IMR-90 (cell line): ENCODE data around the gene B9D1. TPM values are rescaled to one million over a fixed set of nuclear protein-coding genes. Genes with fewer than 3 reads are reported as not detected.

Experiments
- ATAC-seq: fragments of 200-7000 bp; cut with Tn5 transposase; 2 replicates; pipeline ENCODE4 v1.9.1; 2020; ENCODE audit warnings: low read depth, mild to moderate bottlenecking, moderate library complexity
- BruUV-seq: library from RNA; stranded (reverse); fragments of 400-500 nt; replicated peaks from 2 replicates; lab custom pipeline; 2021; lab: Mats Ljungman, UMichigan
- CTCF ChIA-PET: fragments of 300-600 bp; formaldehyde crosslinking; extraction: SDS; loops from one replicate; lab custom pipeline; 2021; ENCODE audit warnings: antibody characterized with exemption; lab: Yijun Ruan, JAX
- POLR2A ChIA-PET: fragments of 300-600 bp; sonication (Branson Sonifier 250); formaldehyde crosslinking; loops from one replicate; lab custom pipeline; 2022; ENCODE audit warnings: antibody characterized with exemption; ENCODE audit not compliant: unreplicated experiment; lab: Charles Lee
- DNase-seq: peaks from one replicate; pipeline ENCODE4 v3.0.0; 2013
- H2AFZ ChIP-seq: replicated peaks from 2 replicates; pipeline ENCODE3; 2013; ENCODE audit warnings: low read length, mild to moderate bottlenecking; ENCODE audit not compliant: poor library complexity
- H2AK5ac ChIP-seq: 2 replicates; pipeline ENCODE4 v1.6.1; 2013; ENCODE audit warnings: low read depth, low read length, inconsistent platforms
- H2AK9ac ChIP-seq: replicated peaks from 2 replicates; pipeline ENCODE3; 2013; ENCODE audit warnings: mild to moderate bottlenecking, low read depth, low read length, moderate library complexity; ENCODE audit not compliant: poor library complexity
- H2BK120ac ChIP-seq: 2 replicates; pipeline ENCODE4 v1.6.1; 2013; ENCODE audit warnings: low read depth, low read length, inconsistent platforms
- H2BK15ac ChIP-seq: 3 replicates; pipeline ENCODE4 v1.6.1; 2013; ENCODE audit warnings: low read depth, low read length, inconsistent platforms
- H2BK20ac ChIP-seq: 2 replicates; pipeline ENCODE4 v1.6.1; 2013; ENCODE audit warnings: low read depth, mild to moderate bottlenecking, inconsistent platforms, low read length, moderate library complexity
- H2BK5ac ChIP-seq: 2 replicates; pipeline ENCODE4 v1.6.1; 2013; ENCODE audit warnings: mild to moderate bottlenecking, low read depth, low read length, inconsistent platforms; ENCODE audit not compliant: poor library complexity, severe bottlenecking
- H3K14ac ChIP-seq: replicated peaks from 2 replicates; pipeline ENCODE4 v1.6.1; 2013; ENCODE audit warnings: low read depth, low read length, inconsistent platforms
- H3K18ac ChIP-seq: 2 replicates; pipeline ENCODE4 v1.6.1; 2013; ENCODE audit warnings: low read depth, low read length, control low read depth
- H3K23ac ChIP-seq: 2 replicates; pipeline ENCODE4 v1.6.1; 2013; ENCODE audit warnings: low read depth, low read length, inconsistent platforms
- H3K27ac ChIP-seq: 2 replicates; pipeline ENCODE4 v1.5.1; 2013; ENCODE audit warnings: mild to moderate bottlenecking, control low read depth, low read length; ENCODE audit not compliant: insufficient read depth
- H3K27me3 ChIP-seq: 2 replicates; pipeline ENCODE4 v1.6.1; 2013; ENCODE audit warnings: low read length; ENCODE audit not compliant: control insufficient read depth, insufficient read depth
- H3K36me3 ChIP-seq: 2 replicates; pipeline ENCODE4 v1.6.1; 2013; ENCODE audit warnings: low read length, mixed read lengths; ENCODE audit not compliant: control insufficient read depth, insufficient read depth
- H3K4ac ChIP-seq: 2 replicates; pipeline ENCODE4 v1.6.1; 2013; ENCODE audit warnings: low read depth, low read length, inconsistent platforms
- H3K4me1 ChIP-seq: 2 replicates; pipeline ENCODE4 v1.6.1; 2013; ENCODE audit warnings: low read length, mixed read lengths; ENCODE audit not compliant: control insufficient read depth, insufficient read depth
- H3K4me2 ChIP-seq: 2 replicates; pipeline ENCODE4 v1.6.1; 2013; ENCODE audit warnings: low read depth, mild to moderate bottlenecking, control low read depth, low read length, moderate library complexity
- H3K4me3 ChIP-seq: 2 replicates; pipeline ENCODE4 v1.5.1; 2013; ENCODE audit warnings: low read depth, mild to moderate bottlenecking, control low read depth, low read length, moderate library complexity; ENCODE audit not compliant: insufficient read depth
- H3K56ac ChIP-seq: 2 replicates; pipeline ENCODE4 v1.6.1; 2013; ENCODE audit warnings: low read length, inconsistent platforms; ENCODE audit not compliant: insufficient read depth; ENCODE audit errors: extremely low read depth
- H3K79me1 ChIP-seq, 2 experiments: 2 replicates each; pipeline ENCODE4 v1.6.1; 2013; ENCODE audit warnings: low read length in 2 of 2, inconsistent platforms in 1 of 2, low read depth in 1 of 2
- H3K9ac ChIP-seq: 2 replicates; pipeline ENCODE4 v1.6.1; 2013; ENCODE audit warnings: low read depth, low read length, control low read depth
- H3K9me1 ChIP-seq: 2 replicates; pipeline ENCODE4 v1.6.1; 2013; ENCODE audit warnings: low read length, inconsistent platforms; ENCODE audit not compliant: insufficient read depth
- H3K9me3 ChIP-seq: 2 replicates; pipeline ENCODE4 v1.6.1; 2013; ENCODE audit warnings: low read length; ENCODE audit not compliant: control insufficient read depth, insufficient read depth
- H4K20me1 ChIP-seq: 2 replicates; pipeline ENCODE4 v1.6.1; 2013; ENCODE audit warnings: low read length, inconsistent platforms; ENCODE audit not compliant: insufficient read depth
- H4K5ac ChIP-seq: 2 replicates; pipeline ENCODE4 v1.6.1; 2013; ENCODE audit warnings: mild to moderate bottlenecking, low read depth, low read length, control low read depth
- H4K8ac ChIP-seq, 2 experiments: 2 replicates each; pipeline ENCODE4 v1.6.1; 2013; ENCODE audit warnings: low read depth in 2 of 2, low read length in 2 of 2, control low read depth in 1 of 2, inconsistent platforms in 1 of 2
- H4K91ac ChIP-seq: 2 replicates; pipeline ENCODE4 v1.6.1; 2013; ENCODE audit warnings: low read depth, low read length, inconsistent platforms; ENCODE audit not compliant: insufficient read depth
- ELK1 ChIP-seq: fragments of 150-350 bp; IDR thresholded peaks from 2 replicates; pipeline ENCODE4 v1.6.1; 2016; ENCODE audit warnings: low read depth, mild to moderate bottlenecking, low read length, moderate library complexity, borderline replicate concordance
- FOS ChIP-seq: fragments of 150-350 bp; IDR thresholded peaks from 2 replicates; pipeline ENCODE4 v1.6.1; 2016; ENCODE audit warnings: low read depth, low read length
- MAFK ChIP-seq: IDR thresholded peaks from 2 replicates; pipeline ENCODE4 v1.6.1; 2012; ENCODE audit warnings: low read depth, low read length, improper control_type of control experiment
- RCOR1 ChIP-seq: IDR thresholded peaks from 2 replicates; pipeline ENCODE4 v1.6.1; 2012; ENCODE audit warnings: mild to moderate bottlenecking, low read length, improper control_type of control experiment; ENCODE audit not compliant: insufficient replicate concordance
- WGBS, 2 experiments: methylation state at CpG; one replicate each; pipeline versions ENCODE4 v1.1.5 to v1.1.7; 2013; ENCODE audit warnings: missing lambda C conversion rate in 2 of 2; ENCODE audit not compliant: insufficient read length in 1 of 2; ENCODE audit errors: extremely low coverage in 2 of 2; 5-methylcytosine and 5-hydroxymethylcytosine counted together
- dilution Hi-C: fragments of 300-500 bp; cut with HindIII; formaldehyde crosslinking; loops from one replicate; pipeline ENCODE4 v1.14.3; 2018; ENCODE audit warnings: low sequenced_read_pairs; ENCODE audit not compliant: unreplicated experiment
- in situ Hi-C: fragments of 300-500 bp; cut with MboI; formaldehyde crosslinking; loops from 3 replicates; pipeline ENCODE4 v1.14.3; 2019; ENCODE audit warnings: low sequenced_read_pairs, inconsistent platforms, mixed read lengths
- intact Hi-C: fragments of 100-400 bp; cut with micrococcal nuclease; formaldehyde crosslinking; loops from 2 replicates; pipeline ENCODE4 v1.10.0; 2022
- polyA plus RNA-seq, 3 experiments: library from polyadenylated mRNA; depleted of rRNA; stranded (reverse); fragments of >200 nt; gene quantifications; 2 replicates each; pipeline ENCODE4 v1.2.3, GENCODE V29; 2012; ENCODE audit warnings: low replicate concordance in 1 of 3
- total RNA-seq: library from RNA; depleted of rRNA; stranded (reverse); fragments of >200 nt; gene quantifications from 2 replicates; pipeline ENCODE4 v1.2.3, GENCODE V29; 2012

The B9D1 gene
- total and polyA plus RNA-seq, 2 of the 4 experiments (the other 2 are of a cell fraction) = 42.5 to 43.8 TPM

GRCh38 chr17:19305256-19305655 lies 57.3 kb downstream of the B9D1 start:
- Histone ChIP-seq H2BK5ac (no peak overlapping the region), H3K9me1 (peaks cover 41% of the 10 kb centered on the region), H3K79me1 (peaks cover 32 to 92% of the 10 kb centered on the region in 2 experiments), H3K9me3 (no peaks in the 10 kb centered on the region), H2BK120ac (no peak overlapping the region), H3K18ac (no peak overlapping the region), H4K8ac (no peak overlapping the region), H3K4me3 (no peak overlapping the region), H2AK9ac (no peak overlapping the region), H3K36me3 (peaks cover 17% of the 10 kb centered on the region), H3K56ac (no peak overlapping the region), H4K5ac (no peak overlapping the region), H4K20me1 (peaks cover 32% of the 10 kb centered on the region), H2AK5ac (no peak overlapping the region), H2BK15ac (no peak overlapping the region), H4K91ac (no peak overlapping the region), H2BK20ac (no peak overlapping the region), H3K4me1 (peaks cover 5% of the 10 kb centered on the region; the same call in 1 of the 2 replicates), H3K4me2 (no peak overlapping the region), H3K23ac (no peak overlapping the region), H3K9ac (no peak overlapping the region), H3K27me3 (no peaks in the 10 kb centered on the region), H3K4ac (no peak overlapping the region), H2AFZ (no peak overlapping the region), H3K14ac (no peak overlapping the region), H3K27ac (no peak overlapping the region)
- in situ Hi-C loops (no loop called here), dilution Hi-C loops (no loop called here), intact Hi-C loops (no loop called here)
- POLR2A ChIA-PET = no interaction called here
- TF ChIP-seq MAFK (no peak), FOS (no peak), ELK1 (no peak), RCOR1 (no peak)
- ATAC-seq = no peak
- BruUV-seq = no TSS peak
- CTCF ChIA-PET = no interaction called here
- WGBS, 2 experiments = 67% methylated on average over 1 of the region's 5 CpGs; no CpG with 5 or more reads in 1 of the 2 experiments
- DNase-seq = no peak
